Raji (cell line): ENCODE data around the gene SEC61A2.

Source experiments
- POLR2A ChIP-seq: IDR thresholded peaks from 2 replicates; pipeline ENCODE4 v1.6.1; 2011; ENCODE audit warnings: low read depth, low read length, control low read depth; ENCODE audit not compliant: insufficient read depth

SEC61A2 gene

DNA sequence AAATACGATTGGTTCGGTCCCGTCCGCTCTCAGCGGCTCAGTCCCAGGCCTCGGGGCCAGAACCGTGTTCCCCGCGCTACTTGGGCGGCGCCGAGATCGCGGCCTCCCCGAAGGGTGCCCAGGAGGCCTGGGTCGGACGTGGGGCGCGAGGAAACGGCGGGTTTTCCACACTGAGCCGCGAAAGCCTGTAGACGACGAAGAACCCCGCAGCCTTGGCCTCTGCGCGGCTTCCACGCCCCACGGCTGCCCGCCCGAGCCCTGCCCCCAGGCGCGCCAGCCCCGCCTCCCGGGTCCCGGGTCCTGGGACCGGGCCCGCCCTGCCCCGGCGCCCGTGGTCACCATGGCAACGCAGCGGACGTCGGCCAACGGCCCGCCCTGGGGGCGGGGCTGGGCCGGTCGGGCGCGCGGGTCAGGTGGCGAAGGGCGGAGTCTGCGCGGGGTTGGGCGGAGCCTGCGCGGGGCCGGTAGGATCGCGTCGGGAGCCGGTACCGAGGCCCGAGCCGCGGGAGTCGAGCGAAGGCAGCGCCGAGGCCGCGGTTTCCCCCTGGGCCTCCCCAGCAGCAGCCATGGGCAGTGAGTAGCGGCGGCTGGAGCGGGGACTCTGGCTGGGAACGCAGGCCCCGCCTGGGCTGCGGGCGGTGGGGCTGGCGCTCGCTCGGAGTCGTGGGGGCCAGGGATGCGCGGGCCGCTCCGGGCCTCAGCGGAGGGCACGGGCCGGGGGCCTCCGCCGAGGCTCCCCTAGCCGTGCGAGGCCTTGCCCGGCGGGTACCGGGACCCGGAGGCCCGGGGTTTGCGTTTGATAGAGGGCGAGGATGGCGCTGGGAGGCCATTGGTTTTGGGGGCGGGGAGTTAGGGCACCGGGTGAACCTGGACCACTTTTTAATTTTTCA lies at the start of gene SEC61A2:
TSS of gene SEC61A2 (plus strand) at position 456 of the 890 bp plus-strand sequence. CDS start at position 567, 111 bp downstream.
- TF ChIP-seq POLR2A, result peak; percentile 69

DNA sequence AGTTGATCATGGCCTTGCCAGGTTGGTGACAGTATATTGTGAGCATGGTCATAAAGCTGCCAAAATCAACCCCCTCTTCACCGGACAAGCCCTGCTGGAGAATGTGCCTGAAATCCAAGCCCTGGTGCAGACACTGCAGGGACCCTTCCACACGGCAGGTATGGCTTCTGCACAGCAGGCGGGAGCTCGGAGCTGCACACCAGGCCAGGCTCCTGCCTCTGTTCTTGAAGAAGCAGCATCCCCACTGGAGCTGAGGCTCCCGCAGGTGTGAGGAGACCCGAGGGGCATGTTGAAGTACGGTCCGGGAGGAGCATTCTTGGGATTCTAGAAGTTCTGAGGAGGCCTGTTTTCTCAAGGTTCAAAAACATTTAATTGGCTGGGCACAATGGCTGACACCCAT lies 48.0 kb upstream of the SEC61A2 start:
- TF ChIP-seq POLR2A, result no peak

- no peak for TF ChIP-seq POLR2A
These were observed 47.5 kb upstream of the SEC61A2 start for GRCh38 chr10:12081879-12082557.

DNA sequence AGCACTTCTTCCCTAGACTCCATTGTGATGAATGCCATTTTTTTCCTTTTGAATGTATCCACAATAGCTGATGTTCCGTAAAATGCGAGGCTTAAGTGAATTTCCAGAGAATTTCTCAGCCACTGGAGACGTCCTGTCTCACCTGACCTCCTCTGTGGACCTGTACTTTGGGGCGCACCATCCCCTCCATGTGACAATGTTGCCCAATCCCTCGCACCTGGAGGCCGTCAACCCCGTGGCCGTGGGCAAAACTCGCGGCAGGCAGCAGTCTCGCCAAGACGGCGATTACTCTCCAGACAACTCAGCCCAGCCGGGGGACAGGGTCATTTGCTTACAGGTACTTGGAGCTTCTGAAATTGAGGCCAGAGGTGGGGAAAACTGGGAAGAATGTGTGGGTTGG lies 40.6 kb upstream of the SEC61A2 start:
- TF ChIP-seq POLR2A, result no peak

- no peak for TF ChIP-seq POLR2A
These were observed 38.1 kb upstream of the SEC61A2 start for GRCh38 chr10:12091421-12091820.

GRCh38 chr10:12097791-12098190 lies 31.7 kb upstream of the SEC61A2 start:
- no peak for TF ChIP-seq POLR2A

- TF ChIP-seq POLR2A, result no peak
These were observed 30.5 kb upstream of the SEC61A2 start for GRCh38 chr10:12098966-12099365.

GRCh38 chr10:12103802-12104201 lies 25.7 kb upstream of the SEC61A2 start:
- TF ChIP-seq POLR2A, result no peak

- TF ChIP-seq POLR2A, result no peak
These were observed 21.7 kb upstream of the SEC61A2 start for GRCh38 chr10:12107781-12108180.

GRCh38 chr10:12109286-12109685 lies 20.2 kb upstream of the SEC61A2 start:
- TF ChIP-seq POLR2A, result no peak

DNA sequence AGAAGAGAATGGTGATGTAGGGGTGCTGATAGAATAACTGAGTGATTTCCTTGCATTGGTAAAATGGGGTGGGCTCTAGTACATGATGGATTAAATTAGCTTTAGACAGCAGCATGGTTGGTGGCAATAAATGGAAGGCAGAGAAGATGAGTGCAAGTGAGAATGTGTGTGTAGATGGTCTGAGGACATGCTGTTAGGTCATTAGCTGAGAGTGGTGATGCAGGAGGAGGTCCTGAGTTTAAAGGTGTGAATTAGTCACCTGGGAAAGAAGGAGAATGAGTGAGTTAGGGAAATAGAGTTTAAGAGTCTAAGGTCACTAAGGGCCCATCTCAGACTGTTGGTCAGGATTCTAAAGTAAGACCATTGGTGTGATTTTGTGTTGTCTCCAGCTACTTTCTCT lies 17.9 kb upstream of the SEC61A2 start:
- TF ChIP-seq POLR2A, result no peak

GRCh38 chr10:12113627-12114026 lies 15.8 kb upstream of the SEC61A2 start:
- TF ChIP-seq POLR2A, result no peak

- TF ChIP-seq POLR2A, result no peak
These were observed 7.8 kb upstream of the SEC61A2 start for GRCh38 chr10:12121673-12122072.

DNA sequence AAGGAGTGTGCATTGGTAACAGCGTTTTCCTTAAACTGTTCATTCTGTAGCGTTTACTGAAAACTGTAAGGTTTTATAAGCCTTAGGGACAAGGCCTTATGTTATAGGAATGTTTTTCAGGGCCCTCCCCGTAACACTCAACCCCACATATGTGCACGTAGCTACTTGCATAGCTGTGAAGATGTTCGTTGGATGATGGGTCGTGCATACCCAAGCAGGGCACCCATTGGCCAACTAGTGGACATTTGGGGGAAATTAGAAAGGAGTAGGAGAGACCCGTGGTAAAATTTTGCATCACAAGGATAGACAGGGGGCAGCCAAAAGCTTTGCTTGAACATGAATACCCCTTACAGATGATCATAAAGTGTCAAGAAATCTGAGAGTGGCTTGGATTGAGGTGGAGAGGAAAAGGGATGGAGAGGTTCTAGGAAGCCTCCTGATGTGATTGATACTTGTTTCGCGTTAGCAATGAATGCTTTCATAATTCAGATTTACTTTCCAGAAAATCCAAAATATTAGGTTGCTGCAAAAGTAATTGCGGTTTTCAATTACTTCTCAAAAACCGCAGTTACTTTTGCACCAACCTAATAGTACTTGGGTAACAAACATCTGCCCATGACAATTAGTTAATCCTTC lies 878 bp downstream of the SEC61A2 start:
- TF ChIP-seq POLR2A, result no peak

DNA sequence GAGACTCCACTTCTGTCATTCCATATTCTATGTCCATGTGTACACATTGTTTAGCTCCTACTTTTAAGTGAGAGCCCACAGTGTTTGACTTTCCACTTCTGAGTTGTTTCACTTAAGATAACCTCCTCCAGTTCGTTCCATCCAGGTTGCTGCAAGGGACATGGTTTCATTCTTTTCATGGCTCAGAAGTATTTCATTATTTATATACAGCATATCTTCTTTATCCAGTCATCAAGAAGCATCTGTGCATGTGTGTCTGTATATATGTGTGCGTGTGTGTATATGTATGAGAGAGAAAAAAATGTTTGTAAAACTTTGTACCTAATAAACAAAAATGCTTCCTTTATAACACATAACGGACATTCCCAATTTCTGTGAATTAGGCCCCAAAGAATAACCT lies 6.2 kb downstream of the SEC61A2 start:
- no peak for TF ChIP-seq POLR2A

DNA sequence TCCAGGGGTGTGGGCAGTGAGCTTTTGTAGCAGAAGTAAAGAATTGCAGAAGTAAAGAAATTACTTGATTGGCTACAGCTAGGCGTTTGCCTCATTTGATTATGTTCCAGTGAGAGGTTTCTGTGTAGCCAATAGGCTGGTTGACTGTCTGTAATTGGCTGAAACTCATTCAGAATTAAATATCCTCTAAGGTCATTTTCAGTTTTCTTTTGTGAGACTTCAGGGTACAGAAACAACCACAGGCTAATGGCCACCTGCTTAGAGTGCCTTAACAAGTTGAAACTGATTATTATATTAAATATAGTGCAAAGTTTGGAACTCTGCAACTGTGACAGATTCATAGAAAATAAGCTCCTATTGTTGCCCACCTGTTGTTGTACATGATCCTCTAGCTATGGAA lies 10.6 kb downstream of the SEC61A2 start:
- no peak for TF ChIP-seq POLR2A

- no peak for TF ChIP-seq POLR2A
These were observed 15.1 kb downstream of the SEC61A2 start for GRCh38 chr10:12144538-12144937.

- no peak for TF ChIP-seq POLR2A
These were observed 20.7 kb downstream of the SEC61A2 start for GRCh38 chr10:12150163-12150562.
